Measurements from ENCODE around the gene AHNAK.
"Not testable (repeated sequence)": the region's sequence is repeated elsewhere in the genome, so short reads cannot be mapped to it uniquely, and the experiment has no call there.

AHNAK gene

DNA sequence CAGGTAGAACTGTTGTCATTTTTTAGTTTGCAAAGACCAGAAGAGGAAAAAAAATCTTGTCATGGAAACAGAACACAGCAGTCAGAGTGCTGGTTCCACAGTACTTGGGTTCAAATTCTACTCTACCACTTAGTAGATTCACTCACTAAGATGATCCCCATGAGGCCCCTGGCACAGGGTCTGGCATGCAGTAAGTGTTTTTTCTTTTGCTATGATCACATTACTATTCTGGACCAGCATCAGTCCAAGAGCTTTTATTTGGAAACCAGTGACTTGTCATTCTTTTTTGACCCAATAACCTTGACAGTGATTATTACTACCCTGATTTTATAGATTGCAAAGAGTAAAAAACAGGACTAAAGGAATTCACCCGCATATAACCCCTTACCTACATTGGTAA is 23.0 kb upstream of the AHNAK start:
- no peak overlapping the region for H3K4me3 ChIP-seq (ENCODE audit: low read depth, low read length)
- in situ Hi-C loops (cut with HindIII; ENCODE audit: low sequenced_read_pairs), result loop anchor here (5.0 kb wide), 1 partner anchor 68 kb away; no protein-coding TSS in a partner anchor
- no peak for DNase-seq (ENCODE audit: low read depth)
- no peak for TF ChIP-seq CTCF (IDR thresholded peaks at IDR 0.05; ENCODE audit: low read depth, low read length, missing control alignments)

GRCh38 chr11:62567018-62567633 is 20.5 kb upstream of the AHNAK start:
- H3K4me3 ChIP-seq (ENCODE audit: low read depth, low read length), result no peak overlapping the region
- DNase-seq (ENCODE audit: low read depth), result no peak
- no peak for TF ChIP-seq CTCF (IDR thresholded peaks at IDR 0.05; ENCODE audit: low read depth, low read length, missing control alignments)
- in situ Hi-C loops (cut with HindIII; ENCODE audit: low sequenced_read_pairs), result no loop called here

DNA sequence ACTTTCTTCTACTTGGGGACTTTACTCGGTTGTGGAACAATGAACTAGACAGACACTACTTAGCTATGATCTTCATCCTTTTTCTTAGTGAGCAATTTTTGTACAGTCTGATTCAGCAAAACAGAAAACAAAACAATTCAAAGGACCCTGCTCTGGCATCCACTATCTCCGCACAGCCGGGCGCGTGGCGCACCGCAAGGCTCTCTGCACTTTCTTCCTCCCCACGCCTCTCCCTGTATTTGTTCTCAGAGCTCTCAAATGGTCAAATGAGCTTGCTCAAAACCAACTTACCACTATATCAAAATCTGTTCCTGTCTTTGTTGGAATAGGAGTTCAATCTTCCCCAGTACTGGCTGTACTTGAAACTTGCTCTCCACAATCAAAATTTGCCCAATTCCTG is 19.6 kb upstream of the AHNAK start:
- no peak for TF ChIP-seq CTCF (IDR thresholded peaks at IDR 0.05; ENCODE audit: low read depth, low read length, missing control alignments)
- in situ Hi-C loops (cut with HindIII; ENCODE audit: low sequenced_read_pairs), result no loop called here
- DNase-seq (ENCODE audit: low read depth), result no peak
- H3K4me3 ChIP-seq (ENCODE audit: low read depth, low read length), result no peak overlapping the region

- TF ChIP-seq CTCF (IDR thresholded peaks at IDR 0.05; ENCODE audit: low read depth, low read length, missing control alignments), result no peak
Measured at GRCh38 chr11:62565100-62565802, 18.6 kb upstream of the AHNAK start.

DNA sequence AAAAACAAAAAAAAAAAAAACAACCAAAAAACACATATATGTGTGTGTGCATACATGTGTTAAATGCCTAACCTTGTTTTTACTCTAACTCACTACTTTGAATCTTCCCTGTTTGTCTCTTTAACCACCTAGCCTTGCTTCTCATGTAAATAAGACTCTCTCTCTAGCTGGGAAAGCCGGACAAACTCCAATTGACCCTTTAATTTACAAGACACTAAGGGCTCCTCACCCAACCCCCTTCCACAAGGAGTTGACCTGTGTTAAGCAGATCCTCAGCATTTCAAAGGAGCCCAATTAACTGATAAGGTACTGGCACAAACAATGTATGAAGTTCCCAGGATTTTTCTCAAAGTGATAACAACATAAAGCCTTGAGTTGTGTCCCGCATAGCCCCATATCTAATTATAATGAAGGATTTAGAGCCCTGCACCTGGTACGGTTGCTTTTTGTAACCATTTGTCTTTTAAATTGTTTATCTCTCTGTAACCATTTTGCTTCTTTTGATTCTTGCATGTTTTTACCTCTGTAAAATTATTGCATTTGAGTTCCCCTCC is 15.1 kb upstream of the AHNAK start:
- in situ Hi-C loops (cut with HindIII; ENCODE audit: low sequenced_read_pairs); H3K4me3 ChIP-seq (ENCODE audit: low read depth, low read length); DNase-seq (ENCODE audit: low read depth): not testable (repeated sequence)

More at GRCh38 chr11:62565100-62565802, 18.6 kb upstream of the AHNAK start:
- in situ Hi-C loops (cut with HindIII; ENCODE audit: low sequenced_read_pairs), result no loop called here
- DNase-seq (ENCODE audit: low read depth), result no peak
- no peak overlapping the region for H3K4me3 ChIP-seq (ENCODE audit: low read depth, low read length)

DNA sequence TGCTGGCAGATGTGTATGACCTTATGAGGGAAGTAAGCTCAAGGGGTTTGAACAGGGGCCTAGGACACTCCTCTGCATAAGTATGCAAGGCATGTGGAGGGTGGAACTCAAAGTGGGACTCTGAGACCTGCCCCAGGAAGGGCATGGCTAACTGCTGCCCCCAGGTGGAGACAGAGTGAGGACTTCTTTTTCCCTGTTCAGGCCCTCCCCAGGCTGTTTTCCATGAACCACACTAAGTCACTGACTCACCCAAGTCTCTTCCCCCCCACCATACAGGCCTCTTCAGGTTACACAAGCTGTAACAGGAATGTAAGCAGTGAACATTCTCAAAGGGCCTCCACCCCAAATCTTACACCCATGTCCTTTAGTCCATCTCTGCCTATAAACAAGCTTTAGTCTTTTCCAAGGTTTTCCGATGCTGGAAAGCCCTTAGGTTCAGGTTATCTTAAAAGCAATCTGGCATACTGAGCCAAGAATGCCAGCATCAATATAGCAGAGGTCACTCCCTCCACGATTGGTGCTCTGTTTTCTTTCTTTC is 14.0 kb upstream of the AHNAK start:
- peak; percentile 96 for DNase-seq (ENCODE audit: low read depth)
- in situ Hi-C loops (cut with HindIII; ENCODE audit: low sequenced_read_pairs), result no loop called here

DNA sequence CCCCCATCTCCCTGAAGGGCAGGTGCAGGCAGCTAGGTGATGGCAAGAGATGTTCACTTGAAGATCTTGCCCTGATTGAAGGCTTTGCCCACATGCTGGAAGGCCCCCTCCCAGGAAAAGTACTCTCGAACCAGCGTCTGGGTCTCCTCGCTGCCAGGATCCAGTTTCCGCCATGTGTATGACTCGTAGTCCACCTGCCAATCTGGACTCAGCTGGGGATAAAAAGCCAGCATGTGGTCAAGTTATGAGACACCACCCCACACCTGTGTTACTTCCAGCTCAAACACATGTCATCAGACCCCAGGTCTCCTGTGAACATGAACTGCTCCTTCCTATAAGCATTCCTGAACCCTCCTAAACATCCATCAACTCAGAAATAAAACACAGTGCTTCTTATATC is 13.0 kb upstream of the AHNAK start:
- H3K4me3 ChIP-seq (ENCODE audit: low read depth, low read length); DNase-seq (ENCODE audit: low read depth); in situ Hi-C loops (cut with HindIII; ENCODE audit: low sequenced_read_pairs): not testable (repeated sequence)

More for the DNA sequence above, 14.0 kb upstream of the AHNAK start:
- TF ChIP-seq CTCF (IDR thresholded peaks at IDR 0.05; ENCODE audit: low read depth, low read length, missing control alignments), result peak; percentile 91
- no peak overlapping the region for H3K4me3 ChIP-seq (ENCODE audit: low read depth, low read length)
